ENCODE data around the gene ICAM5. TPM values are rescaled to one million over a fixed set of nuclear protein-coding genes. Genes with fewer than 3 reads are reported as not detected.

Gene ICAM5
- total RNA-seq, 1 donor = 11.7 TPM

DNA sequence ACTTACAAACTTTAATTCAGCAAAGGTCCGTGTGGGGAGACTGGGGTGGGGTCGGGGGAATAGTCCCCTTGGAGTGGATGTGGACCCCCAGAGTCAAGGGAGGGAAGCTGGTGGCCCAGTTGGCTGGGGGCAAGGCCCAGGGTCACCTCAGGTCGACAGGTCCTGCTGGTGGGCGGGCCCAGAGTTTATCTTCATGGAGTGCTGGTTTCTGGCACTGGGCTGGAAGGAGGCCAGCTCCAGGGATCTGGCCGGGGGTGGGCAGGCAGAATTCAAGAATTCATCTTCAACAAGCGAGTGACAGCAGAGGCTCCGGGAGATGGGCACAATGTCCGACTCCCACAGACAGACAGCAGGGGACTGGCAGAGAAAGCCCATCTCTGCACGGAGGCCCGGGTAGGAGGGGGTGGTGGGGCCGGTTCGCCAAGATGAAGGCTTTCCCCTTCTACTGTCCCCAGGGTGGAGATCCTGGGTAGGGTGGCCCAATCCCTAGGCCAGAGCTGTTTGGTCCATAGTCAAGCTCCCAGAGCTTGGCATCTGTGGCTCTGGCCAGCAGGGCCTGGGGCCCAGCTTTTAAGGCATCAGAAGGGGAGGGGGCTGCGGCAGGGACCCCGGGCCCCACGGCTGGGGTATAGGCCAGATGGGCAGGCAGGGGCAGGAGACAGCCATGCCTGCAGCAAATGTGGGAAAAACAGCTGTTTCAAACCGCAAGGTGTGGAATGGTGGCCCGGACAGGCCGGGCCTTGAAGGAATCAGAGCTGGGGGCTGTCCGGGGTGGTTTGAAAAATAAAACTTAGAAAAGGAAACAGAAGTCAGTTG, 26.7 kb downstream of the ICAM5 start:
- no peak for DNase-seq (ENCODE audit: low read depth)
- TF ChIP-seq, protein P1, sequence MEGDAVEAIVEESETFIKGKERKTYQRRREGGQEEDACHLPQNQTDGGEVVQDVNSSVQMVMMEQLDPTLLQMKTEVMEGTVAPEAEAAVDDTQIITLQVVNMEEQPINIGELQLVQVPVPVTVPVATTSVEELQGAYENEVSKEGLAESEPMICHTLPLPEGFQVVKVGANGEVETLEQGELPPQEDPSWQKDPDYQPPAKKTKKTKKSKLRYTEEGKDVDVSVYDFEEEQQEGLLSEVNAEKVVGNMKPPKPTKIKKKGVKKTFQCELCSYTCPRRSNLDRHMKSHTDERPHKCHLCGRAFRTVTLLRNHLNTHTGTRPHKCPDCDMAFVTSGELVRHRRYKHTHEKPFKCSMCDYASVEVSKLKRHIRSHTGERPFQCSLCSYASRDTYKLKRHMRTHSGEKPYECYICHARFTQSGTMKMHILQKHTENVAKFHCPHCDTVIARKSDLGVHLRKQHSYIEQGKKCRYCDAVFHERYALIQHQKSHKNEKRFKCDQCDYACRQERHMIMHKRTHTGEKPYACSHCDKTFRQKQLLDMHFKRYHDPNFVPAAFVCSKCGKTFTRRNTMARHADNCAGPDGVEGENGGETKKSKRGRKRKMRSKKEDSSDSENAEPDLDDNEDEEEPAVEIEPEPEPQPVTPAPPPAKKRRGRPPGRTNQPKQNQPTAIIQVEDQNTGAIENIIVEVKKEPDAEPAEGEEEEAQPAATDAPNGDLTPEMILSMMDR (IDR thresholded peaks at IDR 0.05; ENCODE audit: insufficient read depth, low read depth, low read length) = no peak
- H3K4me3 ChIP-seq (ENCODE audit: low read depth, low read length) = no peak overlapping the region

DNA sequence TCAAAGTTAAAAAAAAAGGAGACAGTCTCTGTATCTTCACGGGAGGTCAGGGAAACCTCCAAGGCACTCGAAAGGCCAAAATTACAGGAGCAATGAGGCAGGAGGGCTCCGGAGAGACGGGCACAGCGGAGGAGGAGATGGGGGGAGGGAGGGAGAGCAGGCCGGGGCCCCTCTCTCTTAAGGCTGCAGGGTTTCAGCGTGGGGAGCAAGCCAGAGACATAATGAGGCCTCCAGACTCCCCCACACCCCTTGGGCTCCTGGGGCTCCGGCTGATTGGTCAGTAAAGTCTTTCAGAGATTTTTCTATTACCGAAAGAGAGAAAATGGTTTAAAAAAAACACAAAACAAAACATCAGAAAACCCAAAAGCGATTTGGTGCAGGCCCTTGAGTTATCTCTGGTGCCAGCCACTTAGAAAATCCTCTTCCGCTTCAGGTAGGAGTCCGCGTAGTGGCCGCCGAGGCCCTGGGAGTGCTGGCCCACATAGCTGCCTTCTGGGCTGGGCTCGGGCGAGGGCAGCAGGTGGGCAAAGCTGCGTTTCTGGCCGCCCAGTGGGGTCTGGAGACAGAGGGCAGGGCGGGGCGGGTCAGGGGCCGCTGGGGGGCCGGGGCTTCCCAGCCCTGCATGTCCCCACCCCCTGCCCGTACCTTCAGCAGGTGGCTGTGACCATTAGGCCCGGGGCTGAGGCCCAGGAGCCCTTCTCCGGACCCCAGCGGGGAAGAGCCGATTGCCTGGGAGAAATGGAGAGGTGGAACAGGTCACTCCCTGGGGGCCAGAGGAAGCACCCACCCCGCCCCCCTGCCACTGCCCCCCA, 27.5 kb downstream of the ICAM5 start:
- no peak for DNase-seq (ENCODE audit: low read depth)
- TF ChIP-seq, protein P1 (IDR thresholded peaks at IDR 0.05; ENCODE audit: insufficient read depth, low read depth, low read length) = no peak

DNA sequence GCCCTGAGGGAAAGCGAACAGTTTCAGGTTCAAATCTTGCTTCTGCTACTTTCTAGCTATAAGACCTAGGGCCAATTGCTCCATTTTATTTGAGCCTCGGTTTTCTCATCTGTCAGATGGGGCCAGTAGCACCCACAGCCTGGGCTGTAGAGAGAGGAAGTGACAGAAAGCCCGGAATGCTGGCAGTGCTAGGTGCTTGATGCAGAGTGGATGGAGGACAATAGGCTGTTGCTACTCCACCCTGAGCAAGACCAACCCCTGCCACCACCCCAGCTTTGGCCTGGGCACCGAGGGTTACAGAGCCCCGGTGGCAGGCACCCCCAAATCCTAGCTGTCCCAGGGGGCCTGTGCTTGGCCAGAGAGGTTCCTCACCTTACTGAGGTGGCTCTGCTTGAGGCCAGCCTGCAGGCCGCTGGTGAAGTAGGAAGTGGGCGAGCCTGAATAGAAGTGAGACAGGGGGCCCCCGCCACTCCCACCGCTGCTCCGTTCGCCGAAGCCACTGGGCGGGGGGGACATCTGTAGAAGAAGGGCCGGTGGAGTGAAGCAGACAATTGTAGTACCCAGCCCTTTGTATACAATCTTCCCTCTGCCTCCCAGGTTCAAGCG, 28.2 kb downstream of the ICAM5 start:
- TF ChIP-seq, protein P1 (IDR thresholded peaks at IDR 0.05; ENCODE audit: insufficient read depth, low read depth, low read length) = no peak
- DNase-seq (ENCODE audit: low read depth) = no peak
- H3K4me3 ChIP-seq (ENCODE audit: low read depth, low read length) = no peak overlapping the region

More for the DNA sequence above, 27.5 kb downstream of the ICAM5 start:
- H3K4me3 ChIP-seq (ENCODE audit: low read depth, low read length) = no peak overlapping the region

DNA sequence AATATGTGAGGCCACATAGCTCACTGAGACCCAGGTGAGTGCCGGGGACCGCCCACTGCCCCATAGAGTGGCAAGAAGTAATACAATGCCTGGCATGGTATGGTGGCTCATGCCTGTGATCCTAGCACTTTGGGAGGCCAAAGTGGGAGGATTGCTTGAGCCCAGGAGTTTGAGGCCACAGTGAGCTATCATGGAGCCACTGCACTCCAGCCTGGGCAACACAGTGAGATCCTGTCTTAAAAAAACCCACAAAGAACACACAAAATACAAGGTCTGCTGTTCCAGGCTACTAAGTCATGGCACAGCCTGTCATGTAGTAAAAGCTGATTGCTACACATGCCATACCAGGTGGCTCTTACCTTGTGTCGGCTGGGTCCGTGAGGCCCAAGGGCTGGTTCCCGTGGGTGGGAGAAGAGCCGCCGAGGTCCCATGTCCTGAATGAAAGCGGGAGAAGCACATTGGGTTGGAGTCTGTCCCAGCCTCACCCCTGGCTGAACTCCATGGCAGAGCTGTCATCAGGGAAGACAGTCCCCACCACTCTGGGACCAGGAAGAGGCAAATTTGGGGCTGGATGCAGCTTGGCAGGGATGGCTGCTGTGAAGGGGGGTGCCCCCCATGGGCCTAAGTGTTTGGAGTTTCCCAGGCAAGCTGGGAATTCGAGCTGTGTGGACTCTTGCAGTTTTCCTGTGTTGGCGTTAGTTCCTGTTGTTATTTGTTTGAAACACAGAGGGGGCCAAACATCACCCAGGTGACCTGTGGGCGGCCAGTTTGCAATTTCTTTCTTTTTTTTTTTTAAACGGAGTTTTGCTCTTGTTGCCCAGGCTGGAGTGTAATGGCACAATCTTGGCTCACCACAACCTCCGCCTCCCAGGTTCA, 29.3 kb downstream of the ICAM5 start:
- TF ChIP-seq, protein P1 (IDR thresholded peaks at IDR 0.05; ENCODE audit: insufficient read depth, low read depth, low read length) = no peak
- no peak for DNase-seq (ENCODE audit: low read depth)
- no peak overlapping the region for H3K4me3 ChIP-seq (ENCODE audit: low read depth, low read length)

DNA sequence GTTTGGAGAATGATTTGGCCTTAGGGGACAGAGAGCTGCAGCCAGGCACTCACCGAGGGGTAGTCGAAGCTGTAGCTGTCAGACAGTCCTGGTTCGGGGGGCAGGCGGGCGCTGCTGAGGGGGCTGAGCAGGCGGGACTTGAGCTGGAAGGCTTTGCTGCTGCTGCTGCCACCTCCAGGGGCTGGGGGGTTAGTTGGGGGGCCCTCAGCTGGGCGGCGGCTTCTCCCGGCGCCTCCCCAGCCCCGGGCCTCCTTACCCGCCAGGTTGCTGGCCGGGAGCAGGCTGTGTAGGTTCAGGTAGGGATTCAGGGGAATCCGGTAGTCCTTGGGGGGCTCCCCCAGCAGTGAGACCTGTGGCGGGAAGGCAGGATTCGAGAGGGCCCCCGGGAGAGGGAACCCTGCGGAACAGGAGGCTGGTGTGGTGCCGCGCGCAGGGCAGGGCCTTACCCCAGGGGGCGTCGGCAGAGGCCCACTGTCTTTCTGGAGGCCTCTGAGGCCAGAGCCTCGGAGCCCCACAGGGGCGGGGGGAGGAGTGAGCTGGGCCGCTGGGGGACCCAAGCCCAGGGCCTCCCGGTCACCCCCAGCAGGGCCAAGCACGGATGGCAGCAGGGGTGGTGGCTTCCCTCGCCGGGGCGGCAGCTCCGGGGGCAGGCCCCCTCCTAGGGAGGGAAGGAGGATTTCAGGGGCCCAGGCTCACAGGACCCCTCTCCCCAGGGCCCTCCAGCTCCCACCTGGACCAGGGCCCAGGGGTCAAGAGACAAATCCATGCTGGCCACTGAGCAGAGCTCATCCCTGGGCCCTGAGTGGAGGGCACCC, 31.1 kb downstream of the ICAM5 start:
- H3K4me3 ChIP-seq (ENCODE audit: low read depth, low read length) = no peak overlapping the region
- TF ChIP-seq, protein P1 (IDR thresholded peaks at IDR 0.05; ENCODE audit: insufficient read depth, low read depth, low read length) = no peak
- no peak for DNase-seq (ENCODE audit: low read depth)

Measured in fibroblast of villous mesenchyme (primary cell).